Endodermal cell (in vitro differentiated cells): ENCODE results near the gene PTPRN2. TPM values are rescaled to one million over a fixed set of nuclear protein-coding genes. Genes with fewer than 3 reads are reported as not detected.

ENCODE experiments used
- DNase-seq: peaks from one replicate; pipeline ENCODE4 v3.0.0-alpha.2; 2017
- H3K27ac ChIP-seq: 2 replicates; pipeline ENCODE4 v1.5.1; 2013; ENCODE audit warnings: mild to moderate bottlenecking, low read depth, low read length, moderate library complexity
- H3K27me3 ChIP-seq: 2 replicates; pipeline ENCODE4 v1.6.1; 2013; ENCODE audit warnings: mild to moderate bottlenecking, low read length, moderate library complexity; ENCODE audit not compliant: insufficient read depth, control insufficient read depth, poor library complexity, severe bottlenecking
- H3K36me3 ChIP-seq: 2 replicates; pipeline ENCODE4 v1.7.0; 2013; ENCODE audit warnings: mild to moderate bottlenecking, low read length, moderate library complexity; ENCODE audit not compliant: control insufficient read depth, insufficient read depth
- H3K4me1 ChIP-seq: one replicate; pipeline ENCODE4 v1.7.0; 2013; ENCODE audit warnings: low read length; ENCODE audit not compliant: control insufficient read depth, insufficient read depth
- H3K4me3 ChIP-seq: 2 replicates; pipeline ENCODE4 v1.5.1; 2013; ENCODE audit warnings: mild to moderate bottlenecking, low read length, moderate library complexity
- H3K9ac ChIP-seq: 2 replicates; pipeline ENCODE4 v1.6.1; 2013; ENCODE audit warnings: mild to moderate bottlenecking, low read length, moderate library complexity; ENCODE audit not compliant: poor library complexity, severe bottlenecking; ENCODE audit errors: extremely low read depth
- H3K9me3 ChIP-seq: 2 replicates; pipeline ENCODE4 v1.6.1; 2013; ENCODE audit warnings: mild to moderate bottlenecking, low read length, moderate library complexity; ENCODE audit not compliant: control insufficient read depth
- H3K27ac Mint-ChIP-seq: 2 replicates; pipeline ENCODE4 v1.8.0; 2020; ENCODE audit warnings: mixed read lengths
- H3K27me3 Mint-ChIP-seq: 2 replicates; pipeline ENCODE4 v1.8.0; 2021; ENCODE audit warnings: mild to moderate bottlenecking, mixed read lengths; ENCODE audit not compliant: insufficient read depth
- H3K36me3 Mint-ChIP-seq: 2 replicates; pipeline ENCODE4 v1.8.0; 2020; ENCODE audit warnings: low read depth, mixed read lengths
- H3K4me1 Mint-ChIP-seq: 2 replicates; pipeline ENCODE4 v1.8.0; 2020; ENCODE audit warnings: mixed read lengths
- H3K4me3 Mint-ChIP-seq: 2 replicates; pipeline ENCODE4 v1.8.0; 2020; ENCODE audit warnings: mild to moderate bottlenecking, moderate library complexity, mixed read lengths
- H3K9me3 Mint-ChIP-seq: 2 replicates; pipeline ENCODE4 v1.8.0; 2020; ENCODE audit warnings: mild to moderate bottlenecking, mixed read lengths
- CTCF ChIP-seq: fragments of 200-600 bp; sonication (generic); conservative IDR thresholded peaks from 2 replicates; pipeline ENCODE4 v1.5.0; 2021; ENCODE audit warnings: antibody characterized with exemption, mild to moderate bottlenecking
- WGBS, 2 experiments: methylation state at CpG; one replicate each; pipeline versions ENCODE4 v1.1.5 to v1.1.7; 2013; ENCODE audit warnings: missing lambda C conversion rate in 2 of 2, mixed read lengths in 1 of 2; ENCODE audit not compliant: insufficient coverage in 1 of 2, insufficient read length in 1 of 2; 5-methylcytosine and 5-hydroxymethylcytosine counted together
- total RNA-seq, 2 donors: library from RNA; stranded (reverse); fragmentation: NEBNext Ultra II Directional in 1 of 2; extraction: Animal tissue kit (Norgen Biotek cat#: 25700) in 1 of 2; gene quantifications; 2 replicates in 1 of 2; 3 replicates in 1 of 2; pipeline ENCODE4 v1.2.1, GENCODE V29; 2021

PTPRN2 gene
- total RNA-seq, 2 donors from 2014 or later, result 0.69 to 1.2 TPM

GRCh38 chr7:158125091-158125490 lies 462.5 kb downstream of the PTPRN2 start:
- H3K4me1 ChIP-seq, result no peaks in the 10 kb centered on the region
- no peaks in the 10 kb centered on the region for H3K27me3 ChIP-seq
- no peak overlapping the region for H3K9ac ChIP-seq
- WGBS, 2 experiments, result 87% methylated on average over 15 of the region's 17 CpGs; no CpG with 5 or more reads in 1 of the 2 experiments
- Mint-ChIP-seq H3K4me1 (no peaks in the 10 kb centered on the region), H3K9me3 (peaks cover 22% of the 10 kb centered on the region), H3K27me3 (no peaks in the 10 kb centered on the region), H3K27ac (no peak overlapping the region), H3K36me3 (no peaks in the 10 kb centered on the region), H3K4me3 (no peak overlapping the region)
- H3K36me3 ChIP-seq, result no peaks in the 10 kb centered on the region
- H3K9me3 ChIP-seq, result peaks cover 88% of the 10 kb centered on the region
- no peak overlapping the region for H3K4me3 ChIP-seq
- H3K27ac ChIP-seq, result no peak overlapping the region
- no peak for TF ChIP-seq CTCF
- DNase-seq, result peak; percentile 20

- Mint-ChIP-seq H3K9me3 (peaks cover 24% of the 10 kb centered on the region), H3K4me3 (no peak overlapping the region), H3K27ac (no peak overlapping the region), H3K36me3 (no peaks in the 10 kb centered on the region), H3K4me1 (no peaks in the 10 kb centered on the region), H3K27me3 (no peaks in the 10 kb centered on the region)
- Histone ChIP-seq H3K4me1 (no peaks in the 10 kb centered on the region), H3K9ac (no peak overlapping the region), H3K36me3 (no peaks in the 10 kb centered on the region), H3K27me3 (no peaks in the 10 kb centered on the region), H3K9me3 (peaks cover 88% of the 10 kb centered on the region), H3K4me3 (no peak overlapping the region), H3K27ac (no peak overlapping the region)
- TF ChIP-seq CTCF, result no peak
- WGBS, 2 experiments, result 84 to 88% methylated on average over 9 to 14 of the region's 14 CpGs
- DNase-seq, result peak; percentile 17
These were observed 462.9 kb downstream of the PTPRN2 start for GRCh38 chr7:158124671-158125079.

GRCh38 chr7:158123753-158124152 lies 463.9 kb downstream of the PTPRN2 start:
- WGBS, 2 experiments, result 90 to 91% methylated on average over 18 of the region's 18 CpGs
- Histone ChIP-seq H3K4me3 (no peak overlapping the region), H3K36me3 (no peaks in the 10 kb centered on the region), H3K27ac (no peak overlapping the region), H3K9me3 (peaks cover 88% of the 10 kb centered on the region), H3K9ac (no peak overlapping the region), H3K4me1 (no peaks in the 10 kb centered on the region), H3K27me3 (no peaks in the 10 kb centered on the region)
- H3K27ac Mint-ChIP-seq, result no peak overlapping the region
- no peak for TF ChIP-seq CTCF
- H3K27me3 Mint-ChIP-seq, result no peaks in the 10 kb centered on the region
- no peak for DNase-seq
- H3K4me1 Mint-ChIP-seq, result no peaks in the 10 kb centered on the region
- peaks cover 27% of the 10 kb centered on the region for H3K9me3 Mint-ChIP-seq
- H3K4me3 Mint-ChIP-seq, result no peak overlapping the region
- H3K36me3 Mint-ChIP-seq, result no peaks in the 10 kb centered on the region
